ENCODE measurements around the gene FBXW11. TPM values are rescaled to one million over a fixed set of nuclear protein-coding genes. Genes with fewer than 3 reads are reported as not detected.

FBXW11 gene
- total RNA-seq, 1 donor, result 40.0 TPM

DNA sequence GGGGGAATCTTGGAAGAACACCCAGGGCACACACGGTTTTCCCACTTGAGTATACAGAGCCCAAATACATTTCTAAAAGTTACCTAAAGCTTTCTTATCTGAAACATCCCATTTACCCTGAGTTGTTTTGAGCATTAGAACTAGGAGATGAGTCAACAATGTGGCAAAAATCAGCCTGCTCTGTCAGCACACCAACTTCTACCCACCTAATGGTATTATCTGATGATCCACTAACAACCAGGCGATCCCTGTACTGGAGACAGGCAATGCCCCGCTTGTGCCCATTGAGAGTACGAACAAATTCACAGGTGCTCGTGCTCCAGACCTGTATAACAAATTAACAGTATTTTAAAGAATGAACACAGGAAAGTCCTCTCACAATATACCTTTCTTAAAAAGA is 133.8 kb downstream of the FBXW11 start:
- H3K9me3 ChIP-seq (ENCODE audit: low read depth, low read length), result no peaks in the 10 kb centered on the region
- no peak overlapping the region for H3K4me3 ChIP-seq (ENCODE audit: low read length)
- H3K4me1 ChIP-seq (ENCODE audit: insufficient read depth, low read length), result peaks cover 42% of the 10 kb centered on the region
- no peaks in the 10 kb centered on the region for H3K27me3 ChIP-seq (ENCODE audit: insufficient read depth, low read length)

GRCh38 chr5:171871711-171872110 is 134.7 kb downstream of the FBXW11 start:
- Histone ChIP-seq H3K27me3 (ENCODE audit: insufficient read depth, low read length) (no peaks in the 10 kb centered on the region), H3K4me1 (ENCODE audit: insufficient read depth, low read length) (peaks cover 42% of the 10 kb centered on the region), H3K9me3 (ENCODE audit: low read depth, low read length) (no peaks in the 10 kb centered on the region), H3K4me3 (ENCODE audit: low read length) (no peak overlapping the region)

DNA sequence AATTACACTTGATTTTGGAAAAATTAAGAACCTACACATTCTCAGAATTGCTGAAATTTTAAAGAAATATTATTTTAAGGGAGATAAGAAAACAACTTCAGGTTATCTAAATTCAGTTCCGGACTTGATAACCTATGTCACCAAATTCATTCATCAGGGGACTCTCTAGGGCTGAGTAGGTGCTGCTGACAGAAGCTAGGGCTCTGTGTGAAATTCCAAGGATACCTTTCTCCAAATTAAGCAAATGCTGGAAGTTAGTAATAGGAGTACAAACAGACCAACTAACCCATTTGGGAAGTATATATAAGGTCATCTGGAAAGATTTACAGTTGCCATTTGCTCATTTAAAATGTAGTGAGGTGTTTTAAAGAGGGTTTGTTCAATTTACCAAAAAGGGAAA is 136.5 kb downstream of the FBXW11 start:
- no peaks in the 10 kb centered on the region for H3K9me3 ChIP-seq (ENCODE audit: low read depth, low read length)
- no peaks in the 10 kb centered on the region for H3K27me3 ChIP-seq (ENCODE audit: insufficient read depth, low read length)
- H3K4me1 ChIP-seq (ENCODE audit: insufficient read depth, low read length), result peaks cover 39% of the 10 kb centered on the region
- no peak overlapping the region for H3K4me3 ChIP-seq (ENCODE audit: low read length)

DNA sequence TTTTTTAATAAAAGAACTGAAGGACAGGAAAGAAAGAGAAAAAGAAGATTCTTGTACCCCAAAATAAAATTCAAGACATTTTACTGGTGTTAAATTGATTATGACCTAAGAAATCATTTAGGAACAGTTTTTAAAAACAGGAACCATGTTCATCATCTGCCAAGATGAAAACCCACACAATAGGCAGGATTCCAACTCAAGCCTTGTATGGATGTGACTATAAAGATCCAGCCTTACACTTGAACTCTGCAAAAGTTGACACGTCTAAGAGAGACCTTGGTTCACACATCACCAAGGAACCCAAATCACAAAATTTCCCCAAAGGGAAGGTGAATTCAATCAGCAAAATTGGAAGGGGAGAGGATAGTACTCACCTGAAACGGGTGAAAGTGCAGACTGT is 138.2 kb downstream of the FBXW11 start:
- Histone ChIP-seq H3K27me3 (ENCODE audit: insufficient read depth, low read length) (no peaks in the 10 kb centered on the region), H3K4me1 (ENCODE audit: insufficient read depth, low read length) (peaks cover 23% of the 10 kb centered on the region), H3K4me3 (ENCODE audit: low read length) (no peak overlapping the region), H3K9me3 (ENCODE audit: low read depth, low read length) (no peaks in the 10 kb centered on the region)

DNA sequence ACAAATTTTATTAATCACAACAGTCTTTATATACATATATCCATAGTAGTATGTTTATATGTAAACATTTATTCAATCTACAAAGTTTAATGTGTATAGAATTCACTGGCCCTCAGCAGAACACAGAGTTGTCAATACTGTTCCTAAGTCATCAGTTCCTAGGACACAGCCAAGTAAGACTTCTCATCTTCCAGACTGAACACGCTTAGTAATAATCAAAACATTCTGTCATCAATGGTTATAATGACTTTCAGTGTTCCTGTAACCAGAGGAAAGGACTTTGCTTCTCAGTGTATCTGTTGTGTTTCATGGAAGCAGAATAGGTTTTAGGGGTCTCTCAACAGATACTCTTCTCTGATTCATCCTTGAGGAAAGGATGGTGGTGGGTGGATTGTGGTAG is 138.7 kb downstream of the FBXW11 start:
- Histone ChIP-seq H3K4me1 (ENCODE audit: insufficient read depth, low read length) (peaks cover 18% of the 10 kb centered on the region), H3K9me3 (ENCODE audit: low read depth, low read length) (no peaks in the 10 kb centered on the region), H3K27me3 (ENCODE audit: insufficient read depth, low read length) (no peaks in the 10 kb centered on the region), H3K4me3 (ENCODE audit: low read length) (no peak overlapping the region)

DNA sequence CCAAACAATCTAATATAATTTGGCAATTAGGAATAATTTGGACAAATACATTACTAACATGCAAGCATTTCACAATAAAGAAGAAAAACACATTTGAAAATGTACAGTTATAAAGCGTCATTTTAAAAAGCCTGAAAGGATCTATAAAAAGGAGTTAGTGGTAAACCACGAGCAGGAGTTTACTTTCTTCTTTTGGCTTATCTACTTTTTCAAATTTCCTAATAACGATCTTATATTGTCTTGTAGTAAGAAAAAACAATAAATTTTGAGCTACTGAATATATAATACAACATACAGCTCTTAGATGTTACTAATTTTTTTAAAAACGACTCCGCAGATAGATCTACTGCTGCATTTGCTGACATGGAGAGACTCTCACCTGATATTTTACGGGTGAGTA is 141.0 kb downstream of the FBXW11 start:
- Histone ChIP-seq H3K9me3 (ENCODE audit: low read depth, low read length) (no peaks in the 10 kb centered on the region), H3K27me3 (ENCODE audit: insufficient read depth, low read length) (no peaks in the 10 kb centered on the region), H3K4me1 (ENCODE audit: insufficient read depth, low read length) (peaks cover 11% of the 10 kb centered on the region), H3K4me3 (ENCODE audit: low read length) (no peak overlapping the region)

GRCh38 chr5:171863935-171864334 is 142.5 kb downstream of the FBXW11 start:
- H3K4me3 ChIP-seq (ENCODE audit: low read length), result no peak overlapping the region
- no peaks in the 10 kb centered on the region for H3K9me3 ChIP-seq (ENCODE audit: low read depth, low read length)
- no peaks in the 10 kb centered on the region for H3K27me3 ChIP-seq (ENCODE audit: insufficient read depth, low read length)
- peaks cover 7% of the 10 kb centered on the region for H3K4me1 ChIP-seq (ENCODE audit: insufficient read depth, low read length)

DNA sequence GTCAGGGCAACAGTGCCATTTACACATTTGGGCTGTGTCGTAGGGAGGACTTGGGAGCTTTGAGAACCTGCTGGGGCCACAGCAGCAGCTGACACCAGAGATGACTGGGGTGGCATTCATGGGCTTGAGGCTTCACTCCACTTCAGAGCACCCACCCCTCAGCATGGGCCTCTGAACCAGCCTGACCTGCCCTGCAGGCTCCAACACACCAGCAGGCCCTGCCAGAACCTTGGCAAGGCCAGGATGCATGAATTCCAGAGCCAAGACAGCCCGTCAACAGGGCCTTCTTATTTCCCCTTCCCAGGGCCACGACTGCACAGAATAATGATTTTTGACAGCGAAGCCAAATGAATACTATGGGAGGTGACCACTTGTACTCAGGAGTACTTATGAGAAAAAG is 143.8 kb downstream of the FBXW11 start:
- H3K27me3 ChIP-seq (ENCODE audit: insufficient read depth, low read length), result no peaks in the 10 kb centered on the region
- H3K9me3 ChIP-seq (ENCODE audit: low read depth, low read length), result no peaks in the 10 kb centered on the region
- no peak overlapping the region for H3K4me3 ChIP-seq (ENCODE audit: low read length)
- peaks cover 10% of the 10 kb centered on the region for H3K4me1 ChIP-seq (ENCODE audit: insufficient read depth, low read length)

- Histone ChIP-seq H3K9me3 (ENCODE audit: low read depth, low read length) (no peaks in the 10 kb centered on the region), H3K4me1 (ENCODE audit: insufficient read depth, low read length) (peaks cover 20% of the 10 kb centered on the region), H3K27me3 (ENCODE audit: insufficient read depth, low read length) (no peaks in the 10 kb centered on the region), H3K4me3 (ENCODE audit: low read length) (no peak overlapping the region)
These were observed 145.1 kb downstream of the FBXW11 start for GRCh38 chr5:171861381-171861780.

- H3K9me3 ChIP-seq (ENCODE audit: low read depth, low read length), result no peaks in the 10 kb centered on the region
These were observed 148.1 kb downstream of the FBXW11 start for GRCh38 chr5:171858303-171858702.

DNA sequence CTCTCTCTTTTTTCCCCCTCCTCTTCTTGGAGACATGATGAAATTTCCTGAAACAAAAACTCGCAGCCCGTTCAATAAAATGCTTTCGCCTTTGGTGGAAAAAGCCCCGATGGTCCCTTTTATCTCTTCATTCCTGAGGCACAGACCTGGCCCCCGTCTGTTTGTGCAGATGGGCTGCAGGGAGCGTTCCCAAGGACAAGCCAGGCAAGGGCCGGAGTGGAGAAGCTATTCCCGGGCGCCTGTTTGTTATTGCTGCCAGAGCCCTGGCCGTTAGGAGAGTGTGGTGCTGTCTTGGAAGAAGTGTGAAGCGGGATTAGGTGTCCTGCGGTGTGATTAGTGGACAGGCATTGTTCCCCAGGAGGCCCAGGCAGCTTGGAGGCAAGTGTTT is 149.0 kb downstream of the FBXW11 start:
- Histone ChIP-seq H3K4me1 (ENCODE audit: insufficient read depth, low read length) (peaks cover 49% of the 10 kb centered on the region), H3K27me3 (ENCODE audit: insufficient read depth, low read length) (no peaks in the 10 kb centered on the region), H3K9me3 (ENCODE audit: low read depth, low read length) (no peaks in the 10 kb centered on the region), H3K4me3 (ENCODE audit: low read length) (no peak overlapping the region)

More at GRCh38 chr5:171858303-171858702, 148.1 kb downstream of the FBXW11 start:
- Histone ChIP-seq H3K4me1 (ENCODE audit: insufficient read depth, low read length) (peaks cover 41% of the 10 kb centered on the region), H3K4me3 (ENCODE audit: low read length) (no peak overlapping the region), H3K27me3 (ENCODE audit: insufficient read depth, low read length) (no peaks in the 10 kb centered on the region)

DNA sequence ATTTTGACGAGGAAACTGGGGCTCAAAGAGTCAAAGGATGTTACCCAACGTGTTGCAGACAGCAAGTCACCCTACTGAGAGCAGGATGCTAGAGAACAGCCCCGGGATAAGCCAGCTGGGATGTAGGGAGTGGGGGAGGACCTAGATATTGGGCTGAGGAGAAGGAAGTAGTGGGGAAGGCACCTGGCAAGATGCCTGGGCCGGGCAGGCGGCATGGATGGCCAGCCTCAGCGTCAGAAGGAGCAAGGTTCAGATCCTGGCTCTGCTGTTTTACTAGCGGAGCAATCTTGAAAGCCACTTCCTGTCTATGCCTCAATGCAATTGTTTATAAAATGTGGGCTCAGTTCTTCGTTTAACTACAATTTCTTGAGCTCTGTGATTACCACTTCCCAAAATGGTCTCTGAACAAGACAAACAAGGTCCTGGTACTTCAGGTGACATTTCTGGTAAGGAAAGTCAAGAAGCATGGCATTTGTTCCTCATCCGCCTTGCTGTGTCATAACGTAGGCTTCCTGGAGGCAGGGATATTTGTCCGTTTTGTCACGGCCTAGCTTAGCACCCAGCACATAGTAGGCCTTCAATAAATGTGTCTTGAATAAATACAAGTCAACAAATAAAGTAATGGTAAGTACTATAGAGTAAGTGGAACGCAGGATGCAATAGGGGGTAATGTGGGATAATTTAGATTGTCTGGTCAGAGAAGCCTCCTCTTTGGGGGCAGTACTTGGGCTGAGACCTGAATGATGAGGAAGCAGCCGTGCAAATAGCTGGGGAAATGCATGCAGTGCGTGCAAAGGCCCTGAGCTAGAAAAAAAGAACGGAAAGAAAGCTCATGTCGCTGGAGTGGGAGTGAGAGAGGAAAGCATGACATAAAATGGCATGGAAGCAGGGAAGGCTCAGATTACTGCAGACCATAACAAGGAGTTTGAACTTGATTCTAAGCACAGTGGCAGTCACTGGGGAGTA is 150.4 kb downstream of the FBXW11 start:
- Histone ChIP-seq H3K27me3 (ENCODE audit: insufficient read depth, low read length) (no peaks in the 10 kb centered on the region), H3K4me1 (ENCODE audit: insufficient read depth, low read length) (peaks cover 59% of the 10 kb centered on the region), H3K4me3 (ENCODE audit: low read length) (no peak overlapping the region), H3K9me3 (ENCODE audit: low read depth, low read length) (no peaks in the 10 kb centered on the region)

- Histone ChIP-seq H3K4me1 (ENCODE audit: insufficient read depth, low read length) (peaks cover 62% of the 10 kb centered on the region), H3K4me3 (ENCODE audit: low read length) (no peak overlapping the region), H3K27me3 (ENCODE audit: insufficient read depth, low read length) (no peaks in the 10 kb centered on the region), H3K9me3 (ENCODE audit: low read depth, low read length) (no peaks in the 10 kb centered on the region)
These were observed 151.2 kb downstream of the FBXW11 start for GRCh38 chr5:171855265-171855664.

- no peaks in the 10 kb centered on the region for H3K9me3 ChIP-seq (ENCODE audit: low read depth, low read length)
- no peaks in the 10 kb centered on the region for H3K27me3 ChIP-seq (ENCODE audit: insufficient read depth, low read length)
- no peak overlapping the region for H3K4me3 ChIP-seq (ENCODE audit: low read length)
- peaks cover 56% of the 10 kb centered on the region for H3K4me1 ChIP-seq (ENCODE audit: insufficient read depth, low read length)
These were observed 154.2 kb downstream of the FBXW11 start for GRCh38 chr5:171852255-171852681.

- peaks cover 47% of the 10 kb centered on the region for H3K4me1 ChIP-seq (ENCODE audit: insufficient read depth, low read length)
- no peaks in the 10 kb centered on the region for H3K27me3 ChIP-seq (ENCODE audit: insufficient read depth, low read length)
- no peak overlapping the region for H3K4me3 ChIP-seq (ENCODE audit: low read length)
- H3K9me3 ChIP-seq (ENCODE audit: low read depth, low read length), result no peaks in the 10 kb centered on the region
These were observed 155.2 kb downstream of the FBXW11 start for GRCh38 chr5:171851251-171851650.

All from mononuclear cell (primary cell).